Dermis microvascular lymphatic vessel endothelial cell (primary cell): ENCODE results near the gene UBQLN1. TPM values are rescaled to one million over a fixed set of nuclear protein-coding genes. Genes with fewer than 3 reads are reported as not detected.
A peak's percentile ranks its signal among the peaks of the same experiment; 100 is the strongest.
"Not testable (repeated sequence)": the region's sequence is repeated elsewhere in the genome, so short reads cannot be mapped to it uniquely, and the experiment has no call there.

Experiments used
- DNase-seq, 2 donors: peaks; one replicate each; pipeline versions ENCODE4 v3.0.0 to v3.0.0-alpha.2; 2010; ENCODE audit warnings: low read depth in 2 of 2
- total RNA-seq: library from RNA; depleted of rRNA; stranded (reverse); fragments of >200 nt; gene quantifications from 2 replicates; pipeline ENCODE4 v1.2.1, GENCODE V29; 2014

The UBQLN1 gene
- total RNA-seq, 1 donor from 2014 or later = 98.8 TPM

GRCh38 chr9:83633676-83634075 lies 74.1 kb downstream of the UBQLN1 start:
- DNase-seq = no peak

GRCh38 chr9:83633255-83633654 lies 74.5 kb downstream of the UBQLN1 start:
- no peak for DNase-seq

DNA sequence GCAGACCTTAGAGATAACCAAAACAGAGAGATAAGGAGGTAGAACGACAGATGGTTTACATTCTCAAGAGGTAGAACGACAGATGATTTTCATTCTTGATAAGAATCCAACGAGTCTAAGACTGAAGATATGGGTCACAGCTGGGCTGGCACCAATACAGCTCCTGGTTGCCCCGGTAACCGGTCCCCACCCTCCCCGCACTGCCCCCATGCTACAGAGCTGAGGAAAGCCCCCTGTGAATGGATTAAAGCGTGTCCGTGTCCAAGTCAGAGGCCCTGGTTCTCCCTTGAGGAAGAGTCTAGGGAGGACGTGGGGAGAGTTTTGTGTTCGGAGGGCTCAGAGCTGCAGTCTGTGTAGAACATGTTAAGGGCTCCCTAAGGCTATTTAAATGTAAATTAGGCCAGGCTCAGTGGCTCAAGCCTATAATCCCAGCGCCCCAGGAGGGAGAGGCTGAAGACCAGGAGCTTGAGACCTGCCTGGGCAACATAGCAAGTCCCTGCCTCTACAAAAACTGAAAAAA lies 76.8 kb downstream of the UBQLN1 start:
- DNase-seq = no peak

DNA sequence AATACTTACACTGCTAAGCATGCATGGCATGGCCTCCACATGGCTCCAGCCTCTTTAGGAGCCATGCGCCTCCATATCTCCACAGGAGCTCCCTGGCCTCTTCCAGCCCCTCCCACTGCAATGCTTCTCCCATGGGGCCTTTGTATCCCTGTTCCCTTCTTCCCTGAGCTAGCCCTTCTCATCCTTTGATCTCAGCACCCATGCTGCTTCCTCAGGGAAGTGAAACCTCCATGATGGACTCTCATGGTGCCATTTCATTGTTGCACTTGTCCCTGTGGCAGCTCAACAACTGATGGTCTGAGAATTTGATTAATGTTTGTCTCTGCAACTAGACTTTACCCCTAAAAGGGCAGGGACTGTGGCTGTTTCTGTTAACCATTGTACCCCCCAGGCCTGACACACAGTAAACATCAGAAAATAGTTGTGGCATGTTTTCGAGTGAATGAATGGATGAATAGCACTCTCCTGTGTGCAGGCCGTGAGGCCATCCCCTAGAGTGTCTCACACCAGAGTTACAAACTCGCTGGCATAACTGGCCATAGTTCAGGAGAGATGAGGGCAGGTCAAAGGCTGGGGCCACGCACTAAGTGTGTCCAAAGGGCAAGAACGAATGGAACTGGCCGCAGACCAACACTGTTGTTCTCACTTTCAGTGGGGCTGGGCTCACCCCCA lies 78.2 kb downstream of the UBQLN1 start:
- DNase-seq = no peak

GRCh38 chr9:83628540-83628939 lies 79.2 kb downstream of the UBQLN1 start:
- DNase-seq = no peak

- DNase-seq = no peak
Observed at GRCh38 chr9:83625178-83625577, 82.6 kb downstream of the UBQLN1 start.

DNA sequence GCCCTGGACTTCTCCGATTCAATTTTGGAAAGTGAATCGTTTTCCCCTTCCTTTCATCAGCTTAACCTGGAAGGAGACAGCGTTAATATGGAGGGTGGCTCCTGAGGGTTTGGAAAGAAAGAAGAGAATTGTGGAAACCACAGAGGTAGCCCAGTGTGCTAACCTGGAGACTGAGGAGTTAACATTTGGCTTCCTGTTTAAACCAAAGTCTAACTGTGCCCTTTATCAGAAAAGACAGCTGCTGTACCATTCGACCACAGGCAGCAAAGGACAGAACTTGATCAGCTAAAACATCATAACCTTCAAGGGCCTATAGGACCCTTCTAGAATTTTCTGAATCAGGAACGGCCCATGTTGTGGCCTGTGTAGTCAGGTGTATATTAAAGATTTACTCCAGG lies 84.1 kb downstream of the UBQLN1 start:
- DNase-seq = peak in 1 of 2 donors; percentile 23

- DNase-seq = peak; percentile 48 to 63
Observed at GRCh38 chr9:83622939-83623678, 84.6 kb downstream of the UBQLN1 start, which contains the start of gene IDNK. Gene IDNK (plus strand): TSS chr9:83623143. CDS start chr9:83623172, 29 bp downstream.

DNA sequence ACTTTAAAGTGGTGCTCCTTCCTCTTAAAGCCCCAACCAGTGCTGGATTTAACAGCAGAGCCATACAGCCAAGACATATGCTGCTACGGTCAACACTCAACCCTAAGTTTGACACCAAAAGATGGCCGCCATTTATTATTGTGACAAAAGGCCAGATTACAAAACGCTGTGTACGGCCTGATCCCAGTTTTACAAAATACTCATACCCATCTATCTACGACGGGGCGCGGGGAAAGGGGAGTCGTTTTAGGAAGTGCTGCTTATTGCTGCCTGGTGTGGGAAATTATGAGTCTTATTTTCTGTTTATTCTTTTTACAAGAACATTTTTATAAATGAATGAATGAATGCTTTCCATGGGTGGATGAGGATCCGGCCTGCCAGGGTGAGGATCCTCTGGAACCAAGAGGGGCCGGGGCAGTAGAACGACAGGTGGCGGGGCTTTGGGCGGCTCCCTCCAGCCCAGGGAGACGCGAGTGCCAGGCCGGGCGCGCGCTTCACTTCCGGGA lies 85.3 kb downstream of the UBQLN1 start:
- DNase-seq = no peak

DNA sequence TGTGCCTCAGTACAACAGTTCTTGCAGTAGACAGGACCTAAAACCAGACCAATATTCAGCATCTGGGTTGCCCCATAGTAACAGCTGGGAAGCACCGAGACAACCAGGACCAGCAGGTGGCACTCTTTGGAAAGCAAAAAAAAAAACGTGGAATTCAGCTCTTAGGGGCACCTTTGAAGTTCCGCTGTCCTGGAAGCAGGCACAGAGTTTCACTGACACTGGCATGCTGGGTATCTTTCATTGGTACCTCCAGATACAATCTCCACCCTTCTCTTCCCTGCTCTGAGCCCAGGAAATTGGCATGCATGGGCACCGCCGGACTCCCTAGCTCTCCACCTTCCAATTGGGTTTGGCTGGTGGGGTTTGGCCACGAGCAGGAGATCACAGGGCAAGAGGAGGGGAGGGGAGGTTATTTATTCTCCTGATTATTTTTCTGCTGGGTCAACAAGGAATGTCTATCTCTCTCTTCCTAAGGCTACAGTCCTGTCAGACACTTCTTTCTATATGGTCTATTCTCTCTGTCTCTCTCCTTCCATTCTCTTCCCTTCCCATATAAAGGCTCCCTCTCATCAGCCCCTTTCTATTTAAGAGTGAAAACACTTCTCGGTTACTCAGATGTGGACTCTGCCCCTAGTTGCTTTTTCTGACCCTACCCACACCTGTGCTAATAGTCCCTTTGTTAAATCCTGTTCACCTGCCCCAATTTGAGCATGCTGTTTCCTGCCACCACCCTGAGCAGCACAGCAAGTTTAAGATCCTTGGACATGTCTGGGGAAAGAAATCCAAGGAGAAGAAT lies 86.7 kb downstream of the UBQLN1 start:
- DNase-seq = peak; percentile 55 to 68

DNA sequence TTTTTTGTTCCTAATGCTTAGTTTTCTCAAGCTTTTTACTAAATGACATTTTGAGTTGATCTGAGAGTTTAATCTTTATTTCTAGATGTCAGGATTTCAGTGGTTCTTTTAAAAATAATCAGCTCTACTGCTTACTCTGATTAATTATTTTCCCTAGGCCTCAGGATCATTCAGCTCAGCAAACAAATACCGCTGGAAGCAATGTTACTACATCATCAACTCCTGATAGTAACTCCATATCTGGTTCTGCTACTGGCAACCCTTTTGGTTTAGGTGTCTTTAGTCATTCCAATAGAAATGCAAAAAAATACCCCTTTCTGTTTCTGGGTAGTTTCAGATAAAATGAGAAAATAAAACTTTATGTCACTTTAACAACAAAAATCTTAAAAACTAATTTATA lies 90.5 kb downstream of the UBQLN1 start:
- no peak for DNase-seq

DNA sequence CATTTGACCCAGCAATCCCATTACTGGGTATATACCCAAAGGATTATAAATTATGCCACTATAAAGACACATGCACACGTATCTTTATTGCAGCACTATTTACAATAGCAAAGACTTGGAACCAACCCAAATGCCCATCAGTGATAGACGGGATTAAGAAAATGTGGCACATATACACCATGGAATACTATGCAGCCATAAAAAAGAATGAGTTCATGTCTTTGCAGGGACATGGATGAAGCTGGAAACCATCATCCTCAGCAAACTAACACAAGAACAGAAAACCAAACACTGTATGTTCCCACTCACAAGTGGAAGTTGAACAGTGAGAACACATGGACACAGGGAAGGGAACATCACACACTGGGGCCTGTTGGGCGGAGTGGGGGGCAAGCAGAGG lies 94.5 kb downstream of the UBQLN1 start:
- DNase-seq = not testable (repeated sequence)

Other genes with a start within 250 kb of the UBQLN1 start
- 0.76 and 2.8 TPM in 2 replicates for gene FRMD3, start 169.6 kb downstream of the UBQLN1 start, total RNA-seq
- 4.6 and 5.8 TPM in 2 replicates for gene IDNK, start 84.8 kb downstream of the UBQLN1 start, total RNA-seq
- 0.64 and 0.89 TPM in 2 replicates for gene GKAP1, start 109.8 kb upstream of the UBQLN1 start, total RNA-seq
- gene KIF27, start 213.5 kb upstream of the UBQLN1 start, total RNA-seq = 1.9 and 2.4 TPM in 2 replicates